GM12878 (cell line): ENCODE results near the gene PACS1. TPM values are rescaled to one million over a fixed set of nuclear protein-coding genes. Genes with fewer than 3 reads are reported as not detected.

ENCODE experiments used
- ATAC-seq: fragments of 200-7000 bp; cut with Tn5 transposase; 3 replicates; pipeline ENCODE4 v1.9.1; 2020; ENCODE audit warnings: mild to moderate bottlenecking, moderate library complexity
- BruUV-seq: library from RNA; stranded (reverse); fragments of 400-500 nt; replicated peaks from 2 replicates; lab custom pipeline; 2021; lab: Mats Ljungman, UMichigan
- CTCF ChIA-PET: fragments of 300-600 bp; sonication (Branson Sonifier 250); formaldehyde crosslinking; extraction: SDS; loops from one replicate; lab custom pipeline; 2021; ENCODE audit warnings: inconsistent platforms; lab: Yijun Ruan, JAX
- POLR2A ChIA-PET: fragments of 350-600 bp; formaldehyde crosslinking; extraction: SDS; loops from one replicate; lab custom pipeline; 2021; ENCODE audit warnings: inconsistent platforms; lab: Charles Lee
- RAD21 ChIA-PET: fragments of 300-600 bp; sonication (Branson Sonifier 250); formaldehyde crosslinking; loops from one replicate; lab custom pipeline; 2023; ENCODE audit warnings: antibody characterized with exemption; ENCODE audit not compliant: unreplicated experiment; lab: Charles Lee
- SMC1A ChIA-PET: fragments of 300-600 bp; sonication (Branson Sonifier 250); formaldehyde crosslinking; loops from one replicate; lab custom pipeline; 2023; ENCODE audit not compliant: unreplicated experiment, uncharacterized antibody; lab: Charles Lee
- DNase-seq: peaks from one replicate; pipeline ENCODE4 v3.0.0-alpha.2; 2011; ENCODE audit warnings: low read depth, low spot score
- FAIRE-seq: peaks from 3 replicates; lab custom pipeline; 2011; peaks lifted over from hg19 to GRCh38; lab: Jason Lieb, UNC
- H2AFZ ChIP-seq: 2 replicates; pipeline ENCODE4 v1.6.0; 2011; ENCODE audit warnings: low read depth, low read length, control low read depth; ENCODE audit not compliant: control insufficient read depth
- H3K27ac ChIP-seq: 2 replicates; pipeline ENCODE4 v1.5.1; 2011; ENCODE audit warnings: control low read depth; ENCODE audit not compliant: control insufficient read depth, insufficient read depth
- H3K27me3 ChIP-seq, 2 experiments: replicated peaks in 1 of 2; 2 replicates each; pipeline versions ENCODE4 v1.6.0 to v1.6.1; 2011; ENCODE audit warnings: low read length in 1 of 2; ENCODE audit not compliant: control insufficient read depth in 2 of 2, insufficient read depth in 2 of 2
- H3K36me3 ChIP-seq, 2 experiments: 2 replicates each; pipeline ENCODE4 v1.5.1; 2011; ENCODE audit warnings: low read length in 1 of 2; ENCODE audit not compliant: control insufficient read depth in 2 of 2, insufficient read depth in 2 of 2
- H3K4me1 ChIP-seq: 2 replicates; pipeline ENCODE4 v1.6.1; 2011; ENCODE audit warnings: mild to moderate bottlenecking, low read length, moderate library complexity, mixed read lengths; ENCODE audit not compliant: control insufficient read depth, insufficient read depth
- H3K4me2 ChIP-seq: 2 replicates; pipeline ENCODE4 v1.6.0; 2011; ENCODE audit warnings: control low read depth; ENCODE audit not compliant: control insufficient read depth, insufficient read depth
- H3K4me3 ChIP-seq: fragments of 200-600 bp; sonication (generic); 2 replicates; pipeline ENCODE4 v1.5.1; 2016
- H3K79me2 ChIP-seq: 2 replicates; pipeline ENCODE4 v1.6.0; 2011; ENCODE audit warnings: low read length; ENCODE audit not compliant: control insufficient read depth, insufficient read depth
- H3K9ac ChIP-seq: 2 replicates; pipeline ENCODE4 v1.8.0; 2011; ENCODE audit warnings: low read length, control low read depth, mixed read lengths; ENCODE audit not compliant: control insufficient read depth, insufficient read depth
- H3K9me3 ChIP-seq: replicated peaks from 3 replicates; pipeline ENCODE4 v1.5.1; 2011; ENCODE audit warnings: mild to moderate bottlenecking, low read length; ENCODE audit not compliant: control insufficient read depth, insufficient read depth
- H4K20me1 ChIP-seq: 2 replicates; pipeline ENCODE4 v1.6.0; 2011; ENCODE audit not compliant: control insufficient read depth, insufficient read depth
- BHLHE40 ChIP-seq, 2 experiments: fragments of 450-650 bp in 1 of 2; IDR thresholded peaks; 2 replicates each; pipeline ENCODE4 v1.6.1; 2011 to 2017; ENCODE audit warnings: low read depth in 2 of 2, borderline replicate concordance in 1 of 2, improper control_type of control experiment in 1 of 2, low read length in 1 of 2, mild to moderate bottlenecking in 1 of 2
- CHD2 ChIP-seq: IDR thresholded peaks from 2 replicates; pipeline ENCODE4 v1.6.1; 2011; ENCODE audit warnings: low read depth, low read length, improper control_type of control experiment, borderline replicate concordance
- GATAD2B ChIP-seq: fragments of 450-650 bp; conservative IDR thresholded peaks from 2 replicates; pipeline ENCODE4 v1.6.1; 2017; ENCODE audit warnings: low read depth, mild to moderate bottlenecking, moderate library complexity
- JUND ChIP-seq: IDR thresholded peaks from 2 replicates; pipeline ENCODE4 v1.6.1; 2012; ENCODE audit warnings: low read depth, mild to moderate bottlenecking, low read length, improper control_type of control experiment, moderate library complexity
- KDM1A ChIP-seq: fragments of 200-600 bp; sonication (generic); IDR thresholded peaks from 2 replicates; pipeline ENCODE4 v1.6.1; 2016; ENCODE audit warnings: borderline replicate concordance
- MXI1 ChIP-seq: fragments of 150-350 bp; IDR thresholded peaks from 2 replicates; pipeline ENCODE4 v1.6.1; 2011; ENCODE audit warnings: low read depth, mild to moderate bottlenecking, inconsistent platforms, low read length, improper control_type of control experiment
- NR2F1 ChIP-seq: fragments of 450-650 bp; conservative IDR thresholded peaks from 2 replicates; pipeline ENCODE4 v1.6.1; 2017; ENCODE audit warnings: mild to moderate bottlenecking
- RB1 ChIP-seq: fragments of 450-650 bp; formaldehyde crosslinking; IDR thresholded peaks from 2 replicates; pipeline ENCODE4 v1.6.1; 2017; ENCODE audit warnings: mild to moderate bottlenecking, borderline replicate concordance
- RCOR1 ChIP-seq: conservative IDR thresholded peaks from 2 replicates; pipeline ENCODE4 v1.6.1; 2012; ENCODE audit warnings: low read depth, low read length, improper control_type of control experiment
- RUNX3 ChIP-seq: IDR thresholded peaks from 2 replicates; pipeline ENCODE4 v1.6.1; 2012; ENCODE audit warnings: low read length, inconsistent platforms
- SMARCA5 ChIP-seq: fragments of 450-650 bp; IDR thresholded peaks from 2 replicates; pipeline ENCODE4 v1.6.1; 2017; ENCODE audit warnings: mild to moderate bottlenecking
- WGBS: methylation state at CpG from one replicate; pipeline ENCODE4 v1.1.6; 2016; ENCODE audit warnings: low lambda C conversion rate; ENCODE audit not compliant: insufficient replicate concordance, insufficient coverage; ENCODE audit errors: missing lambda C conversion rate; 5-methylcytosine and 5-hydroxymethylcytosine counted together
- in situ Hi-C: fragments of 300-500 bp; cut with MboI; formaldehyde crosslinking; loops from 9 replicates; pipeline ENCODE4 v1.14.3; 2018; ENCODE audit warnings: mixed read lengths
- intact Hi-C: fragments of 100-400 bp; cut with micrococcal nuclease; formaldehyde crosslinking; loops from one replicate; pipeline ENCODE4 v1.14.2; 2022; ENCODE audit not compliant: unreplicated experiment
- polyA plus RNA-seq, 11 experiments: library from polyadenylated mRNA; depleted of rRNA in 4 of 11; unstranded in 6 of 11; stranded (reverse) in 5 of 11; fragments of >200 nt; fragmentation: Nextera tagmentation in 4 of 11; fragmentation: Illumina TruSeq in 1 of 11; extraction: Ambion mirVana in 4 of 11; extraction: Trizol in 1 of 11; gene quantifications; 1 replicate in 1 of 11; 2 replicates in 10 of 11; pipeline versions ENCODE4 v1.2.1 to v1.2.3, GENCODE V29; 2011 to 2016; ENCODE audit warnings: inconsistent platforms in 2 of 11, missing spikeins in 2 of 11, low read depth in 1 of 11
- total RNA-seq, 4 experiments: library from RNA; depleted of rRNA in 3 of 4; stranded (reverse); fragments of >200 nt in 3 of 4; fragmentation: Illumina TruSeq in 1 of 4; extraction: Trizol in 1 of 4; gene quantifications; 2 replicates each; pipeline versions ENCODE4 v1.2.1 to v1.2.3, GENCODE V29; 2013 to 2021
- TF ChIP-seq, protein P1 (sequence below): fragments of 450-650 bp; IDR thresholded peaks from 2 replicates; pipeline ENCODE4 v1.6.1; 2017; ENCODE audit warnings: mild to moderate bottlenecking, low read depth, inconsistent platforms; ENCODE audit not compliant: poor library complexity, severe bottlenecking
- TF ChIP-seq, protein P2 (sequence below): IDR thresholded peaks from 2 replicates; pipeline ENCODE4 v1.6.1; 2012; ENCODE audit warnings: mild to moderate bottlenecking, low read depth, low read length
- TF ChIP-seq, protein P3 (sequence below): fragments of 450-650 bp; conservative IDR thresholded peaks from 2 replicates; pipeline ENCODE4 v1.6.1; 2017; ENCODE audit warnings: mild to moderate bottlenecking, moderate library complexity

The PACS1 gene
- total and polyA plus RNA-seq, 10 of the 15 experiments (the other 5 are each of a cell fraction or from before 2014, with no cell fraction given) = 1.1 to 74.3 (median 17.9) TPM

DNA sequence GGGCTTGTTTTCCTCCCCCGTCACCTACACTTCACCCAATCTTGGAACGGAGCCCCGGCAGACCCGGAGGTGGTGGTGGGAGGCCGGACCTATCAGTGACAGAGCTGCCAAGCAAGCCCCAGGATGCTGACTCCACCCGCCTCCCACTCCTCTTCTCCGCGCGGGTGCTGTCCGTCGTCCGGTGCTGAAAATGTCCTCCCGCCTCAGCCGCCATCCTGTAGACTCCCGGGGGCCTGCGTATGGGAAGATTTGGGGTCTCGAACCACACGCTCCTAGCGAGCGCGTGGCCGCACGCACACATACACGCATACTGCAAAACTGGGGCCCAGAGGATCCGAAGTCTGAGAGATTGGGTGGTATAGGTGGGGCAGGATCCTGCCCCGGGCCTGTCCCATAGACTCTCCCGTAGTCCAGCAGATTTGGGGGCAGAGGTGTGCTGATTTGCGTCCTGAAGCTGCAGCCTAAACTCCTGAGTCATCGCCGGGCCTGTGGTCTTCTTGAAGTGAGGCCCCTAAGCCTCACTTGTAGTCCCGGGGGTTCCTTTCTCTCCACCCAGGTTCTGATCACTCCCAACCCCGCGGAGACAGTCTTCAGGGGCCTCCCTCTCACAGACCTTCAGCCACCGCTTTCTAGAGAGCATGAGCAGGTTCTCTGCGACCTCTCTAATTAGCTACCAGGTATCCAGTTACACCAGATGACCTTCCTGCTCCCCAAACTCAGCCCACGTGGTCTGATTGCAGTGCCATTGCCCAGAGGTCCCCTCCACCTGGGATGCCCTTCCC lies 219.7 kb downstream of the PACS1 start:
- H3K4me3 ChIP-seq = peak overlapping the region; percentile 79
- WGBS = 12% methylated on average over 35 of the region's 36 CpGs
- SMC1A ChIA-PET = interaction anchor here (1.0 to 2.5 kb wide), 5 partner anchors 13 to 139 kb away, joined by 3 to 10 read pairs (median 5); no protein-coding TSS in a partner anchor
- peak; percentile 63; the same call in 1 of the 2 replicates for TF ChIP-seq RB1
- TF ChIP-seq, protein P1, sequence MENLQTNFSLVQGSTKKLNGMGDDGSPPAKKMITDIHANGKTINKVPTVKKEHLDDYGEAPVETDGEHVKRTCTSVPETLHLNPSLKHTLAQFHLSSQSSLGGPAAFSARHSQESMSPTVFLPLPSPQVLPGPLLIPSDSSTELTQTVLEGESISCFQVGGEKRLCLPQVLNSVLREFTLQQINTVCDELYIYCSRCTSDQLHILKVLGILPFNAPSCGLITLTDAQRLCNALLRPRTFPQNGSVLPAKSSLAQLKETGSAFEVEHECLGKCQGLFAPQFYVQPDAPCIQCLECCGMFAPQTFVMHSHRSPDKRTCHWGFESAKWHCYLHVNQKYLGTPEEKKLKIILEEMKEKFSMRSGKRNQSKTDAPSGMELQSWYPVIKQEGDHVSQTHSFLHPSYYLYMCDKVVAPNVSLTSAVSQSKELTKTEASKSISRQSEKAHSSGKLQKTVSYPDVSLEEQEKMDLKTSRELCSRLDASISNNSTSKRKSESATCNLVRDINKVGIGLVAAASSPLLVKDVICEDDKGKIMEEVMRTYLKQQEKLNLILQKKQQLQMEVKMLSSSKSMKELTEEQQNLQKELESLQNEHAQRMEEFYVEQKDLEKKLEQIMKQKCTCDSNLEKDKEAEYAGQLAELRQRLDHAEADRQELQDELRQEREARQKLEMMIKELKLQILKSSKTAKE = peak; percentile 43
- TF ChIP-seq, protein P2, sequence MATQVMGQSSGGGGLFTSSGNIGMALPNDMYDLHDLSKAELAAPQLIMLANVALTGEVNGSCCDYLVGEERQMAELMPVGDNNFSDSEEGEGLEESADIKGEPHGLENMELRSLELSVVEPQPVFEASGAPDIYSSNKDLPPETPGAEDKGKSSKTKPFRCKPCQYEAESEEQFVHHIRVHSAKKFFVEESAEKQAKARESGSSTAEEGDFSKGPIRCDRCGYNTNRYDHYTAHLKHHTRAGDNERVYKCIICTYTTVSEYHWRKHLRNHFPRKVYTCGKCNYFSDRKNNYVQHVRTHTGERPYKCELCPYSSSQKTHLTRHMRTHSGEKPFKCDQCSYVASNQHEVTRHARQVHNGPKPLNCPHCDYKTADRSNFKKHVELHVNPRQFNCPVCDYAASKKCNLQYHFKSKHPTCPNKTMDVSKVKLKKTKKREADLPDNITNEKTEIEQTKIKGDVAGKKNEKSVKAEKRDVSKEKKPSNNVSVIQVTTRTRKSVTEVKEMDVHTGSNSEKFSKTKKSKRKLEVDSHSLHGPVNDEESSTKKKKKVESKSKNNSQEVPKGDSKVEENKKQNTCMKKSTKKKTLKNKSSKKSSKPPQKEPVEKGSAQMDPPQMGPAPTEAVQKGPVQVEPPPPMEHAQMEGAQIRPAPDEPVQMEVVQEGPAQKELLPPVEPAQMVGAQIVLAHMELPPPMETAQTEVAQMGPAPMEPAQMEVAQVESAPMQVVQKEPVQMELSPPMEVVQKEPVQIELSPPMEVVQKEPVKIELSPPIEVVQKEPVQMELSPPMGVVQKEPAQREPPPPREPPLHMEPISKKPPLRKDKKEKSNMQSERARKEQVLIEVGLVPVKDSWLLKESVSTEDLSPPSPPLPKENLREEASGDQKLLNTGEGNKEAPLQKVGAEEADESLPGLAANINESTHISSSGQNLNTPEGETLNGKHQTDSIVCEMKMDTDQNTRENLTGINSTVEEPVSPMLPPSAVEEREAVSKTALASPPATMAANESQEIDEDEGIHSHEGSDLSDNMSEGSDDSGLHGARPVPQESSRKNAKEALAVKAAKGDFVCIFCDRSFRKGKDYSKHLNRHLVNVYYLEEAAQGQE = peak; percentile 98
- TF ChIP-seq MXI1 = peak; percentile 96
- 0 out of 4 replicates have a peak, but pooled peaks of 1 of the 2 experiments have one; percentile 12 for TF ChIP-seq BHLHE40 (IDR thresholded peaks at IDR 0.05; ENCODE audit: borderline replicate concordance in 1 of 2, low read depth in 2 of 2, low read length in 1 of 2)
- peak; percentile 88 for TF ChIP-seq SMARCA5
- peak; percentile 89; the same call in 1 of the 2 replicates for TF ChIP-seq RCOR1
- TF ChIP-seq, protein P3, sequence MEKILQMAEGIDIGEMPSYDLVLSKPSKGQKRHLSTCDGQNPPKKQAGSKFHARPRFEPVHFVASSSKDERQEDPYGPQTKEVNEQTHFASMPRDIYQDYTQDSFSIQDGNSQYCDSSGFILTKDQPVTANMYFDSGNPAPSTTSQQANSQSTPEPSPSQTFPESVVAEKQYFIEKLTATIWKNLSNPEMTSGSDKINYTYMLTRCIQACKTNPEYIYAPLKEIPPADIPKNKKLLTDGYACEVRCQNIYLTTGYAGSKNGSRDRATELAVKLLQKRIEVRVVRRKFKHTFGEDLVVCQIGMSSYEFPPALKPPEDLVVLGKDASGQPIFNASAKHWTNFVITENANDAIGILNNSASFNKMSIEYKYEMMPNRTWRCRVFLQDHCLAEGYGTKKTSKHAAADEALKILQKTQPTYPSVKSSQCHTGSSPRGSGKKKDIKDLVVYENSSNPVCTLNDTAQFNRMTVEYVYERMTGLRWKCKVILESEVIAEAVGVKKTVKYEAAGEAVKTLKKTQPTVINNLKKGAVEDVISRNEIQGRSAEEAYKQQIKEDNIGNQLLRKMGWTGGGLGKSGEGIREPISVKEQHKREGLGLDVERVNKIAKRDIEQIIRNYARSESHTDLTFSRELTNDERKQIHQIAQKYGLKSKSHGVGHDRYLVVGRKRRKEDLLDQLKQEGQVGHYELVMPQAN = peak; percentile 97
- TF ChIP-seq RUNX3 = no peak
- TF ChIP-seq NR2F1 = 0 out of 2 replicates have a peak, but pooled peaks have one; percentile 15
- no peak for TF ChIP-seq JUND
- TF ChIP-seq CHD2 = no peak
- TF ChIP-seq GATAD2B = peak; percentile 20; the same call in 1 of the 2 replicates
- no peak for TF ChIP-seq KDM1A

More for the DNA sequence above, 219.7 kb downstream of the PACS1 start:
- H2AFZ ChIP-seq = peak overlapping the region; percentile 97
- no peaks in the 10 kb centered on the region; the same call in 1 of the 2 replicates for H4K20me1 ChIP-seq
- peaks cover 12% of the 10 kb centered on the region for H3K79me2 ChIP-seq
- ChIA-PET CTCF (interaction anchor here (0.9 to 2.7 kb wide), 12 partner anchors 11 to 245 kb away, joined by 3 to 21 read pairs (median 5); partner anchors contain the start of genes MRPL11 and RAB1B), RAD21 (interaction anchor here (0.6 to 2.0 kb wide), 13 partner anchors 20 to 251 kb away, joined by 3 to 28 read pairs (median 4); partner anchors contain the start of genes BRMS1, PELI3 and RAB1B), POLR2A (interaction anchor here (0.7 to 2.4 kb wide), 16 partner anchors 8 to 1022 kb away, joined by 3 to 26 read pairs (median 3); partner anchors contain the start of genes BRMS1, FIBP and RAB1B)
- intact Hi-C loops = no loop called here
- H3K9me3 ChIP-seq = no peaks in the 10 kb centered on the region
- H3K36me3 ChIP-seq = no peaks in the 10 kb centered on the region; a peak in 1 of 4 replicates
- peak overlapping the region; percentile 79 for H3K9ac ChIP-seq
- peaks cover 2 to 7% of the 10 kb centered on the region in 2 experiments; a peak in 2 of 4 replicates for H3K27me3 ChIP-seq
- DNase-seq = peak; percentile 45
- in situ Hi-C loops = no loop called here
- FAIRE-seq = no peak
- peak overlapping the region; percentile 92 for H3K4me2 ChIP-seq
- peak; percentile 70 for ATAC-seq
- peak overlapping the region; percentile 76 for H3K27ac ChIP-seq
- TSS peak; percentile 98 for BruUV-seq
- H3K4me1 ChIP-seq = peaks cover 15% of the 10 kb centered on the region
